GM12878 (cell line): ENCODE results near the gene TNFRSF1A. TPM values are rescaled to one million over a fixed set of nuclear protein-coding genes. Genes with fewer than 3 reads are reported as not detected.

Source experiments
- ATAC-seq: fragments of 200-7000 bp; cut with Tn5 transposase; 3 replicates; pipeline ENCODE4 v1.9.1; 2020; ENCODE audit warnings: mild to moderate bottlenecking, moderate library complexity
- BruUV-seq: library from RNA; stranded (reverse); fragments of 400-500 nt; replicated peaks from 2 replicates; lab custom pipeline; 2021; lab: Mats Ljungman, UMichigan
- CTCF ChIA-PET: fragments of 300-600 bp; sonication (Branson Sonifier 250); formaldehyde crosslinking; extraction: SDS; loops from one replicate; lab custom pipeline; 2021; ENCODE audit warnings: inconsistent platforms; lab: Yijun Ruan, JAX
- POLR2A ChIA-PET: fragments of 350-600 bp; formaldehyde crosslinking; extraction: SDS; loops from one replicate; lab custom pipeline; 2021; ENCODE audit warnings: inconsistent platforms; lab: Charles Lee
- RAD21 ChIA-PET: fragments of 300-600 bp; sonication (Branson Sonifier 250); formaldehyde crosslinking; loops from one replicate; lab custom pipeline; 2023; ENCODE audit warnings: antibody characterized with exemption; ENCODE audit not compliant: unreplicated experiment; lab: Charles Lee
- SMC1A ChIA-PET: fragments of 300-600 bp; sonication (Branson Sonifier 250); formaldehyde crosslinking; loops from one replicate; lab custom pipeline; 2023; ENCODE audit not compliant: unreplicated experiment, uncharacterized antibody; lab: Charles Lee
- DNase-seq: peaks from one replicate; pipeline ENCODE4 v3.0.0-alpha.2; 2011; ENCODE audit warnings: low read depth, low spot score
- FAIRE-seq: peaks from 3 replicates; lab custom pipeline; 2011; peaks lifted over from hg19 to GRCh38; lab: Jason Lieb, UNC
- H2AFZ ChIP-seq: 2 replicates; pipeline ENCODE4 v1.6.0; 2011; ENCODE audit warnings: low read depth, low read length, control low read depth; ENCODE audit not compliant: control insufficient read depth
- H3K27ac ChIP-seq: 2 replicates; pipeline ENCODE4 v1.5.1; 2011; ENCODE audit warnings: control low read depth; ENCODE audit not compliant: control insufficient read depth, insufficient read depth
- H3K27me3 ChIP-seq, 2 experiments: replicated peaks in 1 of 2; 2 replicates each; pipeline versions ENCODE4 v1.6.0 to v1.6.1; 2011; ENCODE audit warnings: low read length in 1 of 2; ENCODE audit not compliant: control insufficient read depth in 2 of 2, insufficient read depth in 2 of 2
- H3K36me3 ChIP-seq, 2 experiments: 2 replicates each; pipeline ENCODE4 v1.5.1; 2011; ENCODE audit warnings: low read length in 1 of 2; ENCODE audit not compliant: control insufficient read depth in 2 of 2, insufficient read depth in 2 of 2
- H3K4me1 ChIP-seq: 2 replicates; pipeline ENCODE4 v1.6.1; 2011; ENCODE audit warnings: mild to moderate bottlenecking, low read length, moderate library complexity, mixed read lengths; ENCODE audit not compliant: control insufficient read depth, insufficient read depth
- H3K4me2 ChIP-seq: 2 replicates; pipeline ENCODE4 v1.6.0; 2011; ENCODE audit warnings: control low read depth; ENCODE audit not compliant: control insufficient read depth, insufficient read depth
- H3K4me3 ChIP-seq: fragments of 200-600 bp; sonication (generic); 2 replicates; pipeline ENCODE4 v1.5.1; 2016
- H3K79me2 ChIP-seq: 2 replicates; pipeline ENCODE4 v1.6.0; 2011; ENCODE audit warnings: low read length; ENCODE audit not compliant: control insufficient read depth, insufficient read depth
- H3K9ac ChIP-seq: 2 replicates; pipeline ENCODE4 v1.8.0; 2011; ENCODE audit warnings: low read length, control low read depth, mixed read lengths; ENCODE audit not compliant: control insufficient read depth, insufficient read depth
- H3K9me3 ChIP-seq: replicated peaks from 3 replicates; pipeline ENCODE4 v1.5.1; 2011; ENCODE audit warnings: mild to moderate bottlenecking, low read length; ENCODE audit not compliant: control insufficient read depth, insufficient read depth
- H4K20me1 ChIP-seq: 2 replicates; pipeline ENCODE4 v1.6.0; 2011; ENCODE audit not compliant: control insufficient read depth, insufficient read depth
- ESRRA ChIP-seq: IDR thresholded peaks from 2 replicates; pipeline ENCODE4 v1.6.1; 2012; ENCODE audit warnings: mild to moderate bottlenecking, low read length, improper control_type of control experiment
- GATAD2B ChIP-seq: fragments of 450-650 bp; conservative IDR thresholded peaks from 2 replicates; pipeline ENCODE4 v1.6.1; 2017; ENCODE audit warnings: low read depth, mild to moderate bottlenecking, moderate library complexity
- IKZF2 ChIP-seq, 2 experiments: fragments of 450-650 bp; IDR thresholded peaks; 2 replicates each; pipeline ENCODE4 v1.6.1; 2017; ENCODE audit warnings: mild to moderate bottlenecking in 2 of 2, moderate library complexity in 2 of 2
- SPI1 ChIP-seq: IDR thresholded peaks from 2 replicates; pipeline ENCODE4 v1.6.1; 2011; ENCODE audit warnings: low read depth, mild to moderate bottlenecking, low read length, moderate library complexity, borderline replicate concordance; ENCODE audit not compliant: insufficient read depth
- TCF3 ChIP-seq: IDR thresholded peaks from 2 replicates; pipeline ENCODE4 v1.6.1; 2012; ENCODE audit warnings: low read depth, mild to moderate bottlenecking, low read length, borderline replicate concordance; ENCODE audit not compliant: insufficient read depth
- ZBED1 ChIP-seq: IDR thresholded peaks from 2 replicates; pipeline ENCODE4 v1.6.1; 2016; ENCODE audit warnings: borderline replicate concordance
- WGBS: methylation state at CpG from one replicate; pipeline ENCODE4 v1.1.6; 2016; ENCODE audit warnings: low lambda C conversion rate; ENCODE audit not compliant: insufficient replicate concordance, insufficient coverage; ENCODE audit errors: missing lambda C conversion rate; 5-methylcytosine and 5-hydroxymethylcytosine counted together
- in situ Hi-C: fragments of 300-500 bp; cut with MboI; formaldehyde crosslinking; loops from 9 replicates; pipeline ENCODE4 v1.14.3; 2018; ENCODE audit warnings: mixed read lengths
- intact Hi-C: fragments of 100-400 bp; cut with micrococcal nuclease; formaldehyde crosslinking; loops from one replicate; pipeline ENCODE4 v1.14.2; 2022; ENCODE audit not compliant: unreplicated experiment
- polyA plus RNA-seq, 11 experiments: library from polyadenylated mRNA; depleted of rRNA in 4 of 11; unstranded in 6 of 11; stranded (reverse) in 5 of 11; fragments of >200 nt; fragmentation: Nextera tagmentation in 4 of 11; fragmentation: Illumina TruSeq in 1 of 11; extraction: Ambion mirVana in 4 of 11; extraction: Trizol in 1 of 11; gene quantifications; 1 replicate in 1 of 11; 2 replicates in 10 of 11; pipeline versions ENCODE4 v1.2.1 to v1.2.3, GENCODE V29; 2011 to 2016; ENCODE audit warnings: inconsistent platforms in 2 of 11, missing spikeins in 2 of 11, low read depth in 1 of 11
- total RNA-seq, 4 experiments: library from RNA; depleted of rRNA in 3 of 4; stranded (reverse); fragments of >200 nt in 3 of 4; fragmentation: Illumina TruSeq in 1 of 4; extraction: Trizol in 1 of 4; gene quantifications; 2 replicates each; pipeline versions ENCODE4 v1.2.1 to v1.2.3, GENCODE V29; 2013 to 2021
- TF ChIP-seq, protein P1 (sequence below): IDR thresholded peaks from 2 replicates; pipeline ENCODE4 v1.6.1; 2011; ENCODE audit warnings: borderline replicate concordance, low read depth, mild to moderate bottlenecking, moderate library complexity, mixed read lengths, low read length; ENCODE audit not compliant: insufficient read depth; ENCODE audit errors: extremely low read length
- TF ChIP-seq, protein P2 (sequence below): fragments of 450-650 bp; IDR thresholded peaks from 2 replicates; pipeline ENCODE4 v1.6.1; 2017; ENCODE audit warnings: antibody characterized with exemption, mild to moderate bottlenecking, moderate library complexity

The TNFRSF1A gene
- total and polyA plus RNA-seq, 10 of the 15 experiments (the other 5 are each of a cell fraction or from before 2014, with no cell fraction given): 0.24 to 16.5 (median 13.0) TPM

DNA sequence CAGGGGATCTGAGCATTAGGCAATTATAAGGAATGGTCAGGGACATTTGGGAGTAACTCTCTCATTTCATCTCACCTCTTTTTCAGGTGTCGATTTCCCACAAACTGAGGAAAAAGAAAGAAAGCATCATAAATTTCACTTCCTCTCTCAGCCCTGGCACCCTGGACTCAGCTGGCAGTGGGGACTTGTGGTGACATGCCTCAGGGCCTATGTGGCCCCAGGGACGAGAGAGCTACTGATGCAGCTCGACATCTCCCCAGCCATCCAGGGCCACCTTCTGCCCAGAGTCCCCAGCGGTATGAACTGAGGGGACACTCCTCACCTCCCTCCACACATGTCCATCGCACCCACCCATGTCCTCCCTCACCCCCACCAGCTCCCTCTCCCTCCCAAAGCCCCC, 11.7 kb downstream of the TNFRSF1A start (continued):
- TF ChIP-seq ESRRA: no peak
- peak; percentile 83 to 84 for TF ChIP-seq IKZF2 (IDR thresholded peaks at IDR 0.05)
- TF ChIP-seq GATAD2B: peak; percentile 52; the same call in 1 of the 2 replicates
- TF ChIP-seq SPI1: peak; percentile 94

DNA sequence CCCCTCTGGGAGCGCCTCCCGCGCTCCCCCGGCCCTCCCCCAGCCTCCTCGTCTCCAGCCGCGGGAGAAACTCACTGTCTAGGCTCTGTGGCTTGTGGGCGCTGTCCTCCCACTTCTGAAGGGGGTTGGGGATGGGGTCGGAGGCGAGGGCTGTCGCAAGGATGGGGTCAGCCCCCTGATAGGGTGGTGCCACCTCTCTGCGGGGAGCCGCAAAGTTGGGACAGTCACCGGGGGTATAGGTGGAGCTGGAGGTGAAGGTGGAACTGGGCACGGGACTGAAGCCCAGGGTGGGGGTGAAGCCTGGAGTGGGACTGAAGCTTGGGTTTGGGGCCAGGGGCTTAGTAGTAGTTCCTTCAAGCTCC, 12.2 kb downstream of the TNFRSF1A start:
- Histone ChIP-seq H3K27me3 (no peaks in the 10 kb centered on the region), H3K9me3 (no peaks in the 10 kb centered on the region), H3K4me1 (peaks cover 21% of the 10 kb centered on the region), H4K20me1 (no peaks in the 10 kb centered on the region), H3K27ac (peak overlapping the region; percentile 55), H3K4me3 (no peak overlapping the region), H3K9ac (no peak overlapping the region), H3K4me2 (0 out of 2 replicates have a peak overlapping the region, but pooled peaks have one; percentile 38), H2AFZ (no peak overlapping the region), H3K36me3 (peaks cover 11% of the 10 kb centered on the region in 2 experiments; a peak in 3 of 4 replicates), H3K79me2 (0 out of 2 replicates have a peak, but pooled peaks cover under 1% of the 10 kb centered on the region)
- ChIA-PET POLR2A (interaction anchor here (0.9 to 3.4 kb wide), 5 partner anchors 10 to 133 kb away, joined by 3 to 12 read pairs (median 4); partner anchors contain the start of gene TNFRSF1A), SMC1A (interaction anchor here (0.6 to 2.0 kb wide), 6 partner anchors 11 to 233 kb away, joined by 3 to 6 read pairs (median 5); no protein-coding TSS in a partner anchor), CTCF (interaction anchor here (0.8 to 1.9 kb wide), 9 partner anchors 9 to 283 kb away, joined by 3 to 10 read pairs (median 4); no protein-coding TSS in a partner anchor), RAD21 (interaction anchor here (0.7 to 1.7 kb wide), 5 partner anchors 9 to 130 kb away, joined by 3 to 14 read pairs (median 4); partner anchors contain the start of gene CD9)
- intact Hi-C loops (no loop called here), in situ Hi-C loops (no loop called here)
- WGBS: 72% methylated on average over 8 of the region's 15 CpGs
- DNase-seq (no peak), ATAC-seq (no peak), FAIRE-seq (no peak)
- TF ChIP-seq, protein P1, sequence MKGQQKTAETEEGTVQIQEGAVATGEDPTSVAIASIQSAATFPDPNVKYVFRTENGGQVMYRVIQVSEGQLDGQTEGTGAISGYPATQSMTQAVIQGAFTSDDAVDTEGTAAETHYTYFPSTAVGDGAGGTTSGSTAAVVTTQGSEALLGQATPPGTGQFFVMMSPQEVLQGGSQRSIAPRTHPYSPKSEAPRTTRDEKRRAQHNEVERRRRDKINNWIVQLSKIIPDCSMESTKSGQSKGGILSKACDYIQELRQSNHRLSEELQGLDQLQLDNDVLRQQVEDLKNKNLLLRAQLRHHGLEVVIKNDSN: no peak
- TF ChIP-seq TCF3 (no peak), ZBED1 (no peak)
- TF ChIP-seq, protein P2, sequence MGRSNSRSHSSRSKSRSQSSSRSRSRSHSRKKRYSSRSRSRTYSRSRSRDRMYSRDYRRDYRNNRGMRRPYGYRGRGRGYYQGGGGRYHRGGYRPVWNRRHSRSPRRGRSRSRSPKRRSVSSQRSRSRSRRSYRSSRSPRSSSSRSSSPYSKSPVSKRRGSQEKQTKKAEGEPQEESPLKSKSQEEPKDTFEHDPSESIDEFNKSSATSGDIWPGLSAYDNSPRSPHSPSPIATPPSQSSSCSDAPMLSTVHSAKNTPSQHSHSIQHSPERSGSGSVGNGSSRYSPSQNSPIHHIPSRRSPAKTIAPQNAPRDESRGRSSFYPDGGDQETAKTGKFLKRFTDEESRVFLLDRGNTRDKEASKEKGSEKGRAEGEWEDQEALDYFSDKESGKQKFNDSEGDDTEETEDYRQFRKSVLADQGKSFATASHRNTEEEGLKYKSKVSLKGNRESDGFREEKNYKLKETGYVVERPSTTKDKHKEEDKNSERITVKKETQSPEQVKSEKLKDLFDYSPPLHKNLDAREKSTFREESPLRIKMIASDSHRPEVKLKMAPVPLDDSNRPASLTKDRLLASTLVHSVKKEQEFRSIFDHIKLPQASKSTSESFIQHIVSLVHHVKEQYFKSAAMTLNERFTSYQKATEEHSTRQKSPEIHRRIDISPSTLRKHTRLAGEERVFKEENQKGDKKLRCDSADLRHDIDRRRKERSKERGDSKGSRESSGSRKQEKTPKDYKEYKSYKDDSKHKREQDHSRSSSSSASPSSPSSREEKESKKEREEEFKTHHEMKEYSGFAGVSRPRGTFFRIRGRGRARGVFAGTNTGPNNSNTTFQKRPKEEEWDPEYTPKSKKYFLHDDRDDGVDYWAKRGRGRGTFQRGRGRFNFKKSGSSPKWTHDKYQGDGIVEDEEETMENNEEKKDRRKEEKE: no peak
- BruUV-seq: no TSS peak
